ENCODE results near the gene DES. TPM values are rescaled to one million over a fixed set of nuclear protein-coding genes. Genes with fewer than 3 reads are reported as not detected.

Gene DES
- total RNA-seq, 1 donor from 2014 or later: 9.3 TPM

DNA sequence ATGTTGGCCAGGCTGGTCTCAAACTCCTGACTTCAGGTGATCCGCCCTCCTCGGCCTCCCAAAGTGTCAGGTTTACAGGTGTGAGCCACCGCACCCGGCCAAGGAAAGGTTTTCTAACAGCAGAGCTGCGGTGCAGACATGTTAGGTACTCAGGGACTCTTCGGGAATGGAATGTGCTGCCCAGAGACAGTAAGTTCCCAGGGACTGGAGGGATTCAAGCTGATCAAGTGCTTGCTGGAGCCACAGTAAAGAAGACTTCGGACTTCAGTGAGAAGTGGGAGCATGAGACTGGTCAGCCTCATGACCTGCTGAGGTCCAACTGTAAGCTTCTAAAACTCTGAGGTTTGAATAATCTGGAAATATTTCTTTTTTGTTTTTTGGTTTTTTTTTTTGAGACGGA lies 7.8 kb upstream of the DES start:
- no peak overlapping the region for H3K4me3 Mint-ChIP-seq
- no peak for DNase-seq (ENCODE audit: extremely low spot score, unreplicated experiment)
- no peaks in the 10 kb centered on the region for H3K9me3 Mint-ChIP-seq
- no peak overlapping the region for H3K27ac Mint-ChIP-seq
- no peaks in the 10 kb centered on the region for H3K36me3 Mint-ChIP-seq
- TF ChIP-seq, protein P1, sequence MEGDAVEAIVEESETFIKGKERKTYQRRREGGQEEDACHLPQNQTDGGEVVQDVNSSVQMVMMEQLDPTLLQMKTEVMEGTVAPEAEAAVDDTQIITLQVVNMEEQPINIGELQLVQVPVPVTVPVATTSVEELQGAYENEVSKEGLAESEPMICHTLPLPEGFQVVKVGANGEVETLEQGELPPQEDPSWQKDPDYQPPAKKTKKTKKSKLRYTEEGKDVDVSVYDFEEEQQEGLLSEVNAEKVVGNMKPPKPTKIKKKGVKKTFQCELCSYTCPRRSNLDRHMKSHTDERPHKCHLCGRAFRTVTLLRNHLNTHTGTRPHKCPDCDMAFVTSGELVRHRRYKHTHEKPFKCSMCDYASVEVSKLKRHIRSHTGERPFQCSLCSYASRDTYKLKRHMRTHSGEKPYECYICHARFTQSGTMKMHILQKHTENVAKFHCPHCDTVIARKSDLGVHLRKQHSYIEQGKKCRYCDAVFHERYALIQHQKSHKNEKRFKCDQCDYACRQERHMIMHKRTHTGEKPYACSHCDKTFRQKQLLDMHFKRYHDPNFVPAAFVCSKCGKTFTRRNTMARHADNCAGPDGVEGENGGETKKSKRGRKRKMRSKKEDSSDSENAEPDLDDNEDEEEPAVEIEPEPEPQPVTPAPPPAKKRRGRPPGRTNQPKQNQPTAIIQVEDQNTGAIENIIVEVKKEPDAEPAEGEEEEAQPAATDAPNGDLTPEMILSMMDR (conservative IDR thresholded peaks at IDR 0.05): no peak
- peaks cover 4% of the 10 kb centered on the region for H3K4me1 Mint-ChIP-seq (ENCODE audit: unreplicated experiment)
- peaks cover 25% of the 10 kb centered on the region for H3K27me3 Mint-ChIP-seq

DNA sequence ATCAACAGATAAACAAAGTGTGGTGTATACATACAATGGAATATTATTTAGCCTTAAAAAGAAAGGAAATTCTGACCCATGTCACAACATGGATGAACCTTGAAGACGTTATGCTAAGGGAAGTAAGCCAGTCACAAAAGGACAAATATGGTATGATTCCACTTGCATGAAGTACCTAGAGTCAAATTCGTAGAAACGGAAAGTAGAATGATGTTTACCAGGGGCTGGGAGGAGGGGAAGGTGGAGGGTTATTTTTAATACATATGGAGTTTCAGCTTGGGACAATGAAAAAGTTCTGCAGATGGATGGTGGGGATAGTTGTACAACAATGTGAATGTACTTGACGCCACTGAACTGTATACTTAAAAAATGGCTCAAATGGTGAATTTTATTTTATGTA lies 3.3 kb upstream of the DES start:
- Mint-ChIP-seq H3K9me3 (no peaks in the 10 kb centered on the region), H3K4me3 (no peak overlapping the region), H3K27ac (no peak overlapping the region), H3K4me1 (ENCODE audit: unreplicated experiment) (peaks cover 5% of the 10 kb centered on the region), H3K27me3 (peaks cover 40% of the 10 kb centered on the region), H3K36me3 (no peaks in the 10 kb centered on the region)
- TF ChIP-seq, protein P1 (conservative IDR thresholded peaks at IDR 0.05): no peak
- no peak for DNase-seq (ENCODE audit: extremely low spot score, unreplicated experiment)

DNA sequence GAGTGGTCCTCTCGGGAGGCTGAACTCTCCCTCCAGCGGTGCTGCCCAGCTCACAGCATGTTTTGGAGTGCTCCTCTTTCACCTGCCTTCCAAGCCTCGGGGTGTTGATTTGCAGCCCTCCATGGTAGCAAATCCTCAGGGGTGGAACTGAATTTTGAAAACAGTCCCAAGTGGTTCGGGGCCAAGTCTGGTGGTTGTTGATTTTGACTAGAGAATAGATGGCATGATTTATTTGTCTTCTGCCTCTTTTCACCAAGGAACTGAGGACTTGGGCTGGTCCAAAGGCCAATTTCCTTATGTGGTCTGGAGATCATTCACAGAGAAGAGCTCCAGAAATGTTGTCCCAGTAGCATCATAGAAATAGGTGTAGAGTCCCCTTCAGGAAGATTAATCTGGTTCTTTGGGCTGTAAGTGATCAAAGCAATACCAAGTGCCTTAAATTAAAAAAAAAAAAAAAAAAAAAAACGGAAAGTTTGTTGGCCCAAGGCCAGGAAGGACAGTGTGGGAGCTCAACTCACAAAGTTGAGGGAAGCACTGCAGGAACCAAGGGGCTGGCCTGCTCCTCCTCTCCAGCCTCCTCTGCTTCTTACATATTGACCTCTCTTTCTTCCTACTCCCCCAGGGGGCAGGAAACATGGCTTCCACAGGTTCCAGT lies 2.5 kb upstream of the DES start:
- TF ChIP-seq, protein P1 (conservative IDR thresholded peaks at IDR 0.05): no peak
- no peak overlapping the region for H3K4me3 Mint-ChIP-seq
- H3K36me3 Mint-ChIP-seq: no peaks in the 10 kb centered on the region
- H3K9me3 Mint-ChIP-seq: no peaks in the 10 kb centered on the region
- DNase-seq (ENCODE audit: extremely low spot score, unreplicated experiment): no peak
- peaks cover 47% of the 10 kb centered on the region for H3K27me3 Mint-ChIP-seq
- peaks cover 9% of the 10 kb centered on the region for H3K4me1 Mint-ChIP-seq (ENCODE audit: unreplicated experiment)
- H3K27ac Mint-ChIP-seq: no peak overlapping the region

DNA sequence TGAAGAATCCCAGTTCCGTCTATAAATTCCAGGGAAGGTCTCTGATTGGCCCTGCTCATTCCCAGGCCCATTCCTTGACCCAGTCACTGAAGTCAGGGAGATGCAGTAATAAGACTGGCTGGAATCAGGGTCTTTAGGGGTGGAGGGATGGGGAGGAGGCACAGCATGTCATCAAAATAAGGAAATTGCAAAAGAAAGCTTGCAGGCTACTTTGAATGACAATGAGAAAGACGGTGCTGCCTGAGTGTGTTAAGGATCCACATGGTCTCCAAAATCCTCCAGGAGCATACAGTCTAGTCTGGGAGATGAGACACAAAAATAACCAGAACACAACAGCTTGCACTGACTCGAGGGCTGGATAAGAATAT lies 2.0 kb upstream of the DES start:
- Mint-ChIP-seq H3K4me1 (ENCODE audit: unreplicated experiment) (peaks cover 9% of the 10 kb centered on the region), H3K27ac (no peak overlapping the region), H3K9me3 (no peaks in the 10 kb centered on the region), H3K36me3 (no peaks in the 10 kb centered on the region), H3K27me3 (peaks cover 50% of the 10 kb centered on the region), H3K4me3 (no peak overlapping the region)
- DNase-seq (ENCODE audit: extremely low spot score, unreplicated experiment): no peak
- TF ChIP-seq, protein P1 (conservative IDR thresholded peaks at IDR 0.05): no peak

DNA sequence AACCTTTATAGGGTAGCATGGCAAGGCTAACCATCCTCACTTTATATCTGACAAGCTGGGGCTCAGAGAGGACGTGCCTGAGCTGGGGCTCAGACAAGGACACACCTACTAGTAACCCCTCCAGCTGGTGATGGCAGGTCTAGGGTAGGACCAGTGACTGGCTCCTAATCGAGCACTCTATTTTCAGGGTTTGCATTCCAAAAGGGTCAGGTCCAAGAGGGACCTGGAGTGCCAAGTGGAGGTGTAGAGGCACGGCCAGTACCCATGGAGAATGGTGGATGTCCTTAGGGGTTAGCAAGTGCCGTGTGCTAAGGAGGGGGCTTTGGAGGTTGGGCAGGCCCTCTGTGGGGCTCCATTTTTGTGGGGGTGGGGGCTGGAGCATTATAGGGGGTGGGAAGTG lies 1.2 kb upstream of the DES start:
- H3K9me3 Mint-ChIP-seq: no peaks in the 10 kb centered on the region
- DNase-seq (ENCODE audit: extremely low spot score, unreplicated experiment): no peak
- no peaks in the 10 kb centered on the region for H3K36me3 Mint-ChIP-seq
- no peak overlapping the region for H3K27ac Mint-ChIP-seq
- peaks cover 9% of the 10 kb centered on the region for H3K4me1 Mint-ChIP-seq (ENCODE audit: unreplicated experiment)
- peaks cover 50% of the 10 kb centered on the region for H3K27me3 Mint-ChIP-seq
- TF ChIP-seq, protein P1 (conservative IDR thresholded peaks at IDR 0.05): no peak
- peak overlapping the region; percentile 49 for H3K4me3 Mint-ChIP-seq

DNA sequence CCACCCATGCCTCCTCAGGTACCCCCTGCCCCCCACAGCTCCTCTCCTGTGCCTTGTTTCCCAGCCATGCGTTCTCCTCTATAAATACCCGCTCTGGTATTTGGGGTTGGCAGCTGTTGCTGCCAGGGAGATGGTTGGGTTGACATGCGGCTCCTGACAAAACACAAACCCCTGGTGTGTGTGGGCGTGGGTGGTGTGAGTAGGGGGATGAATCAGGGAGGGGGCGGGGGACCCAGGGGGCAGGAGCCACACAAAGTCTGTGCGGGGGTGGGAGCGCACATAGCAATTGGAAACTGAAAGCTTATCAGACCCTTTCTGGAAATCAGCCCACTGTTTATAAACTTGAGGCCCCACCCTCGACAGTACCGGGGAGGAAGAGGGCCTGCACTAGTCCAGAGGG lies 803 bp upstream of the DES start:
- Mint-ChIP-seq H3K27me3 (peaks cover 50% of the 10 kb centered on the region), H3K36me3 (no peaks in the 10 kb centered on the region), H3K4me1 (ENCODE audit: unreplicated experiment) (peaks cover 9% of the 10 kb centered on the region), H3K9me3 (no peaks in the 10 kb centered on the region), H3K27ac (no peak overlapping the region), H3K4me3 (no peak overlapping the region)
- DNase-seq (ENCODE audit: extremely low spot score, unreplicated experiment): no peak
- TF ChIP-seq, protein P1 (conservative IDR thresholded peaks at IDR 0.05): no peak
